ENCODE results near the gene PLCB2. TPM values are rescaled to one million over a fixed set of nuclear protein-coding genes. Genes with fewer than 3 reads are reported as not detected.

Gene PLCB2
- total and polyA plus RNA-seq, 9 of the 15 experiments (the other 6 are each of a cell fraction or from before 2014, with no cell fraction given): 0.37 to 12.3 (median 8.0) TPM

- TF ChIP-seq ZNF318 (IDR thresholded peaks at IDR 0.05; ENCODE audit: borderline replicate concordance in 1 of 2, low read depth in 1 of 2) (no peak), NR3C1 (CRISPR knock-in tag; IDR thresholded peaks at IDR 0.05) (peak; percentile 85), KDM5B (IDR thresholded peaks at IDR 0.05; ENCODE audit: insufficient replicate concordance, low read depth, low read length) (no peak), DPF2 (IDR thresholded peaks at IDR 0.05) (no peak), TEAD4 (IDR thresholded peaks at IDR 0.05; ENCODE audit: low read length) (no peak), TEAD4 (CRISPR knock-in tag; IDR thresholded peaks at IDR 0.05; ENCODE audit: borderline replicate concordance) (peak; percentile 39; the same call in 1 of the 2 replicates), HMGXB4 (CRISPR knock-in tag; IDR thresholded peaks at IDR 0.05) (no peak), ZNF23 (CRISPR knock-in tag; IDR thresholded peaks at IDR 0.05) (no peak), DIDO1 (tag; IDR thresholded peaks at IDR 0.05; ENCODE audit: low read depth) (no peak), HMG20A (CRISPR knock-in tag; conservative IDR thresholded peaks at IDR 0.05) (no peak), GTF2B (IDR thresholded peaks at IDR 0.05; ENCODE audit: extremely low read depth, insufficient read length) (no peak), RFX5 (IDR thresholded peaks at IDR 0.05; ENCODE audit: low read depth, low read length) (no peak), BDP1 (IDR thresholded peaks at IDR 0.05; ENCODE audit: insufficient read depth, insufficient read length) (no peak), KLF1 (tag; IDR thresholded peaks at IDR 0.05) (peak; percentile 57; the same call in 1 of the 2 replicates), USF1 (CRISPR knock-in tag; IDR thresholded peaks at IDR 0.05) (peak; percentile 65)
Observed at GRCh38 chr15:40290918-40291574, 16.7 kb downstream of the PLCB2 start (continued).
